Smooth muscle cell (in vitro differentiated cells): ENCODE results near the gene PIK3CD. TPM values are rescaled to one million over a fixed set of nuclear protein-coding genes. Genes with fewer than 3 reads are reported as not detected.
A peak's percentile ranks its signal among the peaks of the same experiment; 100 is the strongest.

Experiments
- DNase-seq: peaks from one replicate; lab custom pipeline; 2025; ENCODE audit not compliant: unreplicated experiment; lab: John Stamatoyannopoulos, UW
- H2AFZ ChIP-seq: fragments of 200-600 bp; sonication (generic); 2 replicates; pipeline ENCODE4 v1.6.0; 2016; ENCODE audit warnings: antibody characterized with exemption, low read depth, mild to moderate bottlenecking
- H3F3A ChIP-seq: fragments of 200-600 bp; sonication (generic); 2 replicates; pipeline ENCODE4 v1.6.0; 2017; ENCODE audit warnings: antibody characterized with exemption, low read depth
- H3K27ac ChIP-seq: fragments of 200-600 bp; sonication (generic); 2 replicates; pipeline ENCODE4 v1.5.1; 2016; ENCODE audit warnings: low read depth, mild to moderate bottlenecking
- H3K27me3 ChIP-seq: fragments of 200-600 bp; sonication (generic); 2 replicates; pipeline ENCODE4 v1.6.1; 2016; ENCODE audit warnings: low read depth, mild to moderate bottlenecking
- H3K36me3 ChIP-seq: fragments of 200-600 bp; sonication (generic); 2 replicates; pipeline ENCODE4 v1.5.1; 2016; ENCODE audit warnings: low read depth
- H3K4me1 ChIP-seq: fragments of 200-600 bp; sonication (generic); 2 replicates; pipeline ENCODE4 v1.5.1; 2016; ENCODE audit warnings: low read depth
- H3K4me2 ChIP-seq: fragments of 200-600 bp; sonication (generic); 2 replicates; pipeline ENCODE4 v1.6.0; 2016; ENCODE audit warnings: mild to moderate bottlenecking
- H3K4me3 ChIP-seq: fragments of 200-600 bp; sonication (generic); 2 replicates; pipeline ENCODE4 v1.5.1; 2016; ENCODE audit warnings: mild to moderate bottlenecking
- H3K79me2 ChIP-seq: fragments of 200-600 bp; sonication (generic); 2 replicates; pipeline ENCODE4 v1.6.0; 2016; ENCODE audit warnings: low read depth, mild to moderate bottlenecking
- H3K9ac ChIP-seq: fragments of 200-600 bp; sonication (generic); 2 replicates; pipeline ENCODE4 v1.6.0; 2016; ENCODE audit warnings: low read depth
- H3K9me3 ChIP-seq: fragments of 200-600 bp; sonication (generic); replicated peaks from 2 replicates; pipeline ENCODE4 v1.5.1; 2016; ENCODE audit warnings: low read depth
- H4K20me1 ChIP-seq: fragments of 200-600 bp; sonication (generic); 2 replicates; pipeline ENCODE4 v1.6.0; 2016; ENCODE audit warnings: low read depth
- CTCF ChIP-seq: fragments of 200-600 bp; sonication (generic); IDR thresholded peaks from 2 replicates; pipeline ENCODE4 v1.5.1; 2017; ENCODE audit warnings: borderline replicate concordance, mild to moderate bottlenecking, antibody characterized with exemption; ENCODE audit not compliant: insufficient read depth, poor library complexity, severe bottlenecking
- WGBS: methylation state at CpG from one replicate; pipeline ENCODE4 v1.1.7; 2016; ENCODE audit warnings: low lambda C conversion rate; 5-methylcytosine and 5-hydroxymethylcytosine counted together
- polyA plus RNA-seq: library from polyadenylated mRNA; unstranded; fragments of >200 nt; fragmentation: Nextera tagmentation; extraction: Ambion mirVana; gene quantifications from 2 replicates; pipeline ENCODE4 v1.2.1, GENCODE V29; 2016
- total RNA-seq: library from RNA; depleted of rRNA; stranded (reverse); fragments of >200 nt; gene quantifications from 2 replicates; pipeline ENCODE4 v1.2.3, GENCODE V29; 2014

PIK3CD gene
- 4.1 and 4.9 TPM in 2 replicates for total RNA-seq
- polyA plus RNA-seq = 3.9 and 7.1 TPM in 2 replicates

- Histone ChIP-seq H3K9ac (no peak within 1 kb of the TSS), H3K79me2 (no peaks in the 10 kb centered on the region), H3K9me3 (no peaks in the 10 kb centered on the region), H3K27me3 (peaks cover 59% of the 10 kb centered on the region), H3K4me1 (peaks cover 7% of the 10 kb centered on the region), H3K4me2 (peak within 1 kb of the TSS; percentile 99), H3K36me3 (no peaks in the 10 kb centered on the region), H3F3A (no peaks in the 10 kb centered on the region), H3K4me3 (peak within 1 kb of the TSS; percentile 56), H3K27ac (no peak within 1 kb of the TSS), H2AFZ (peak within 1 kb of the TSS; percentile 19), H4K20me1 (no peaks in the 10 kb centered on the region)
- no peak for TF ChIP-seq CTCF
- no peak for DNase-seq
- WGBS = under 1% methylated on average over 54 of the region's 94 CpGs
Observed at GRCh38 chr1:9651565-9652378, at the start of gene PIK3CD. Gene PIK3CD, plus strand, starts transcription at chr1:9651731. Its CDS starts 58,725 bp downstream, at chr1:9710456.

GRCh38 chr1:9601942-9602793, 49.4 kb upstream of the PIK3CD start:
- no peak for TF ChIP-seq CTCF
- no peak for DNase-seq
- Histone ChIP-seq H3K4me2 (no peak overlapping the region), H3K27ac (no peak overlapping the region), H3K4me3 (no peak overlapping the region), H3K4me1 (no peaks in the 10 kb centered on the region), H4K20me1 (no peaks in the 10 kb centered on the region), H3K9ac (no peak overlapping the region), H3K36me3 (no peaks in the 10 kb centered on the region), H2AFZ (no peak overlapping the region), H3F3A (no peaks in the 10 kb centered on the region), H3K27me3 (no peaks in the 10 kb centered on the region), H3K79me2 (no peaks in the 10 kb centered on the region), H3K9me3 (no peaks in the 10 kb centered on the region)
- 97% methylated on average over 20 of the region's 26 CpGs for WGBS

- H3K9ac ChIP-seq = no peak overlapping the region
- no peaks in the 10 kb centered on the region for H3K4me1 ChIP-seq
- no peak for TF ChIP-seq CTCF
- no peak for DNase-seq
- no peaks in the 10 kb centered on the region for H3K79me2 ChIP-seq
- no peak overlapping the region for H3K4me2 ChIP-seq
- H3K27me3 ChIP-seq = no peaks in the 10 kb centered on the region
- H3K4me3 ChIP-seq = no peak overlapping the region
- over 99% methylated on average over 9 of the region's 9 CpGs for WGBS
- H3K36me3 ChIP-seq = no peaks in the 10 kb centered on the region
- no peaks in the 10 kb centered on the region for H4K20me1 ChIP-seq
- H3F3A ChIP-seq = no peaks in the 10 kb centered on the region
- no peak overlapping the region for H2AFZ ChIP-seq
- H3K9me3 ChIP-seq = no peaks in the 10 kb centered on the region
- no peak overlapping the region for H3K27ac ChIP-seq
Observed at GRCh38 chr1:9602794-9603167, 48.8 kb upstream of the PIK3CD start.
